ENCODE measurements around the gene SRL.
"Not testable (repeated sequence)": the region's sequence is repeated elsewhere in the genome, so short reads cannot be mapped to it uniquely, and the experiment has no call there.

The SRL gene

DNA sequence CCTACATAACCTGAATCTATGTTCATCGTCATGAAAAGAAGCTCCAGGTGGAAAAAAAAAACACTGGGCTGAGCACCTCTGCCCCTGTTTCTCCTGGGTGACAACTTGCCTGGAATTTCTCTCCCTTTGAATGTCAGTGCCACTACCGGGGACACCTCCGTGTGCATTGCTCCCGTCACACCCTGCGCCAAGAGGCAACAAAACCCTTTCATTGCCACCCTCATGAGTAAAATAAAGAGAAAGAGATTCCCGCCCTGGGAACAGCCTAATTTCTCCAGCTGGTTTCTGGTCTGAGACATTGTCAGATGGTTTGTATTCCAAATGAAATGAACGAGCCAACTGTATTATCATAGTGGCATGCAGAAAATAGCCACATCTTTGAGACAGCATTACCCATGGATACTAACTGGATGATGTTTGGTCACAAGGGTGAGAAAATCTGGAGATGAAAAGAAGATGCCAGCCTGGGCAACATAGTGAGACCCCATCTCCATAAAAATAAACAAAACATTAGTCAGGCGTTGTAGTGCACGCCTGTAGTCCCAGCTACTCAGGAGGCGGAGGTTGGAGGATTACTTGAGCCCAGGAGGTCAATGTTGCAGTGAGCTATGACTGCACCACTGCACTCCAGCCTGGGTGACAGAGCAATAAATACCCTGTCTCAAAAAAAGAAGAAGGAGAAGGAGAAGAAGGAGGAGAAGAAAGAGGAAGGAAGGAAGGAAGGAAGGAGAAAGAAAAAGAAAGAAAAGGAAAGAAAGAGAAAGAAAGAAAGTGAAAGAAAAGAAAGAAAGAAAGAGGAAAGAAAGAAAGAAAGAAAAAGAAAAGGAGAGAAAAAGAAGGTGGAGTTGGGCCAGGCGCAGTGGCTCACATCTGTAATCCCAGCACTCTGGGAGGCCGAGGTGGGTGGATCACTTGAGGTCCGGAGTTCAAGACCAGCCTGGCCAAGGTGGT, 83.5 kb downstream of the SRL start:
- H3K4me3 ChIP-seq (ENCODE audit: low read length, poor library complexity, severe bottlenecking) = no peak overlapping the region
- H3K9me2 ChIP-seq (replicated peaks; ENCODE audit: low read depth, low read length) = no peaks in the 10 kb centered on the region
- H3F3A ChIP-seq (ENCODE audit: low read depth) = no peaks in the 10 kb centered on the region
- H4K20me1 ChIP-seq (ENCODE audit: insufficient read depth, low read length, poor library complexity, severe bottlenecking) = no peaks in the 10 kb centered on the region
- no peak overlapping the region for H3K4me2 ChIP-seq (ENCODE audit: low read depth, low read length, poor library complexity, severe bottlenecking)
- H3K79me2 ChIP-seq (ENCODE audit: insufficient read depth, low read length) = no peaks in the 10 kb centered on the region
- no peak overlapping the region for H3K9ac ChIP-seq (ENCODE audit: low read depth, low read length, poor library complexity, severe bottlenecking)
- no peaks in the 10 kb centered on the region for H3K9me3 ChIP-seq (ENCODE audit: insufficient read depth, low read depth, low read length)
- TF ChIP-seq, protein P1, sequence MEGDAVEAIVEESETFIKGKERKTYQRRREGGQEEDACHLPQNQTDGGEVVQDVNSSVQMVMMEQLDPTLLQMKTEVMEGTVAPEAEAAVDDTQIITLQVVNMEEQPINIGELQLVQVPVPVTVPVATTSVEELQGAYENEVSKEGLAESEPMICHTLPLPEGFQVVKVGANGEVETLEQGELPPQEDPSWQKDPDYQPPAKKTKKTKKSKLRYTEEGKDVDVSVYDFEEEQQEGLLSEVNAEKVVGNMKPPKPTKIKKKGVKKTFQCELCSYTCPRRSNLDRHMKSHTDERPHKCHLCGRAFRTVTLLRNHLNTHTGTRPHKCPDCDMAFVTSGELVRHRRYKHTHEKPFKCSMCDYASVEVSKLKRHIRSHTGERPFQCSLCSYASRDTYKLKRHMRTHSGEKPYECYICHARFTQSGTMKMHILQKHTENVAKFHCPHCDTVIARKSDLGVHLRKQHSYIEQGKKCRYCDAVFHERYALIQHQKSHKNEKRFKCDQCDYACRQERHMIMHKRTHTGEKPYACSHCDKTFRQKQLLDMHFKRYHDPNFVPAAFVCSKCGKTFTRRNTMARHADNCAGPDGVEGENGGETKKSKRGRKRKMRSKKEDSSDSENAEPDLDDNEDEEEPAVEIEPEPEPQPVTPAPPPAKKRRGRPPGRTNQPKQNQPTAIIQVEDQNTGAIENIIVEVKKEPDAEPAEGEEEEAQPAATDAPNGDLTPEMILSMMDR (conservative IDR thresholded peaks at IDR 0.05; ENCODE audit: low read length) = no peak
- TF ChIP-seq EZH2phosphoT487 (IDR thresholded peaks at IDR 0.05; ENCODE audit: borderline replicate concordance) = no peak
- no peaks in the 10 kb centered on the region for H3K36me3 ChIP-seq (ENCODE audit: insufficient read depth, low read length)
- no peak overlapping the region for H2AFZ ChIP-seq (ENCODE audit: low read length)
- no peaks in the 10 kb centered on the region for H3K27me3 ChIP-seq (ENCODE audit: insufficient read depth, low read length, poor library complexity, severe bottlenecking)
- H3K4me1 ChIP-seq (ENCODE audit: insufficient read depth, low read length, poor library complexity, severe bottlenecking) = no peaks in the 10 kb centered on the region

- Histone ChIP-seq H3K36me3 (ENCODE audit: insufficient read depth, low read length) (no peaks in the 10 kb centered on the region), H4K20me1 (ENCODE audit: insufficient read depth, low read length, poor library complexity, severe bottlenecking) (no peaks in the 10 kb centered on the region), H3K9me2 (replicated peaks; ENCODE audit: low read depth, low read length) (no peaks in the 10 kb centered on the region), H3K4me3 (ENCODE audit: low read length, poor library complexity, severe bottlenecking) (no peak overlapping the region), H3K27me3 (ENCODE audit: insufficient read depth, low read length, poor library complexity, severe bottlenecking) (no peaks in the 10 kb centered on the region), H3K79me2 (ENCODE audit: insufficient read depth, low read length) (no peaks in the 10 kb centered on the region), H3F3A (ENCODE audit: low read depth) (no peaks in the 10 kb centered on the region), H3K9me3 (ENCODE audit: insufficient read depth, low read depth, low read length) (no peaks in the 10 kb centered on the region), H2AFZ (ENCODE audit: low read length) (no peak overlapping the region), H3K9ac (ENCODE audit: low read depth, low read length, poor library complexity, severe bottlenecking) (no peak overlapping the region), H3K4me1 (ENCODE audit: insufficient read depth, low read length, poor library complexity, severe bottlenecking) (no peaks in the 10 kb centered on the region), H3K4me2 (ENCODE audit: low read depth, low read length, poor library complexity, severe bottlenecking) (no peak overlapping the region)
- TF ChIP-seq EZH2phosphoT487 (IDR thresholded peaks at IDR 0.05; ENCODE audit: borderline replicate concordance) = no peak
- TF ChIP-seq, protein P1 (conservative IDR thresholded peaks at IDR 0.05; ENCODE audit: low read length) = no peak
Observed at GRCh38 chr16:4157376-4157825, 84.5 kb downstream of the SRL start.

DNA sequence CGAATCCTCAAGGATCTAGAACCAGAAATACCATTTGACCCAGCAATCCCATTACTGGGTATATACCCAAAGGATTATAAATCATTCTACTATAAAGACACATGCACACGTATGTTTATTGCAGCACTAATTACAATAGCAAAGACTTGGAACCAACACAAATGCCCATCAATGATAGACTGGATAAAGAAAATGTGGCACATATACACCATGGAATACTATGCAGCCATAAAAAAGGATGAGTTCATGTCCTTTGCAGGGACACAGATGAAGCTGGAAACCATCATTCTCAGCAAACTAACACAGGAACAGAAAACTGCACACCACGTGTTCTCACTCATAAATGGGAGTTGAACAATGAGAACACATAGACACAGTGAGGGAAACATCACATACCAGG, 85.4 kb downstream of the SRL start:
- not testable (repeated sequence) for H2AFZ ChIP-seq (ENCODE audit: low read length); H3K9me2 ChIP-seq (replicated peaks; ENCODE audit: low read depth, low read length); H3K79me2 ChIP-seq (ENCODE audit: insufficient read depth, low read length); H3F3A ChIP-seq (ENCODE audit: low read depth); H3K27me3 ChIP-seq (ENCODE audit: insufficient read depth, low read length, poor library complexity, severe bottlenecking); H4K20me1 ChIP-seq (ENCODE audit: insufficient read depth, low read length, poor library complexity, severe bottlenecking); H3K9ac ChIP-seq (ENCODE audit: low read depth, low read length, poor library complexity, severe bottlenecking); H3K4me3 ChIP-seq (ENCODE audit: low read length, poor library complexity, severe bottlenecking); H3K36me3 ChIP-seq (ENCODE audit: insufficient read depth, low read length); H3K4me1 ChIP-seq (ENCODE audit: insufficient read depth, low read length, poor library complexity, severe bottlenecking); H3K4me2 ChIP-seq (ENCODE audit: low read depth, low read length, poor library complexity, severe bottlenecking); H3K9me3 ChIP-seq (ENCODE audit: insufficient read depth, low read depth, low read length)

- H3K36me3 ChIP-seq (ENCODE audit: insufficient read depth, low read length) = not testable (repeated sequence)
Observed at GRCh38 chr16:4153364-4153763, 88.5 kb downstream of the SRL start.

More at GRCh38 chr16:4153364-4153763, 88.5 kb downstream of the SRL start:
- not testable (repeated sequence) for H3K27me3 ChIP-seq (ENCODE audit: insufficient read depth, low read length, poor library complexity, severe bottlenecking); H3K9ac ChIP-seq (ENCODE audit: low read depth, low read length, poor library complexity, severe bottlenecking); H3K4me1 ChIP-seq (ENCODE audit: insufficient read depth, low read length, poor library complexity, severe bottlenecking); H3K79me2 ChIP-seq (ENCODE audit: insufficient read depth, low read length); H4K20me1 ChIP-seq (ENCODE audit: insufficient read depth, low read length, poor library complexity, severe bottlenecking); H2AFZ ChIP-seq (ENCODE audit: low read length); H3K4me2 ChIP-seq (ENCODE audit: low read depth, low read length, poor library complexity, severe bottlenecking); H3F3A ChIP-seq (ENCODE audit: low read depth); H3K4me3 ChIP-seq (ENCODE audit: low read length, poor library complexity, severe bottlenecking); H3K9me3 ChIP-seq (ENCODE audit: insufficient read depth, low read depth, low read length); H3K9me2 ChIP-seq (replicated peaks; ENCODE audit: low read depth, low read length)
